ACC112 (cell line): ENCODE measurements around the gene SIRPG.

ENCODE experiments used
- H2AFZ ChIP-seq: fragments of 200-600 bp; sonication (generic); one replicate; pipeline ENCODE4 v1.6.0; 2017; ENCODE audit warnings: antibody characterized with exemption, low read length; ENCODE audit not compliant: unreplicated experiment
- H3K27ac ChIP-seq: fragments of 200-600 bp; sonication (generic); 2 replicates; pipeline ENCODE4 v1.5.1; 2014; ENCODE audit warnings: low read depth, mild to moderate bottlenecking, antibody characterized with exemption, low read length, moderate library complexity
- H3K27me3 ChIP-seq: fragments of 200-600 bp; sonication (generic); 2 replicates; pipeline ENCODE4 v1.6.1; 2014; ENCODE audit warnings: mild to moderate bottlenecking, antibody characterized with exemption, low read length, moderate library complexity, mixed read lengths; ENCODE audit not compliant: insufficient read depth
- H3K36me3 ChIP-seq: fragments of 200-600 bp; sonication (generic); 2 replicates; pipeline ENCODE4 v1.6.1; 2016; ENCODE audit warnings: mild to moderate bottlenecking, antibody characterized with exemption, low read length, moderate library complexity, mixed read lengths; ENCODE audit not compliant: insufficient read depth
- H3K4me1 ChIP-seq: fragments of 200-600 bp; sonication (generic); one replicate; pipeline ENCODE4 v1.6.1; 2016; ENCODE audit warnings: low read length, mixed read lengths; ENCODE audit not compliant: insufficient read depth, unreplicated experiment, control insufficient read depth
- H3K4me3 ChIP-seq: fragments of 200-600 bp; sonication (generic); 2 replicates; pipeline ENCODE4 v1.5.1; 2014; ENCODE audit warnings: mild to moderate bottlenecking, low read depth, low read length
- H3K79me2 ChIP-seq: fragments of 200-600 bp; sonication (generic); one replicate; pipeline ENCODE4 v1.6.0; 2016; ENCODE audit warnings: low read length; ENCODE audit not compliant: control insufficient read depth, unreplicated experiment, insufficient read depth

Gene SIRPG

DNA sequence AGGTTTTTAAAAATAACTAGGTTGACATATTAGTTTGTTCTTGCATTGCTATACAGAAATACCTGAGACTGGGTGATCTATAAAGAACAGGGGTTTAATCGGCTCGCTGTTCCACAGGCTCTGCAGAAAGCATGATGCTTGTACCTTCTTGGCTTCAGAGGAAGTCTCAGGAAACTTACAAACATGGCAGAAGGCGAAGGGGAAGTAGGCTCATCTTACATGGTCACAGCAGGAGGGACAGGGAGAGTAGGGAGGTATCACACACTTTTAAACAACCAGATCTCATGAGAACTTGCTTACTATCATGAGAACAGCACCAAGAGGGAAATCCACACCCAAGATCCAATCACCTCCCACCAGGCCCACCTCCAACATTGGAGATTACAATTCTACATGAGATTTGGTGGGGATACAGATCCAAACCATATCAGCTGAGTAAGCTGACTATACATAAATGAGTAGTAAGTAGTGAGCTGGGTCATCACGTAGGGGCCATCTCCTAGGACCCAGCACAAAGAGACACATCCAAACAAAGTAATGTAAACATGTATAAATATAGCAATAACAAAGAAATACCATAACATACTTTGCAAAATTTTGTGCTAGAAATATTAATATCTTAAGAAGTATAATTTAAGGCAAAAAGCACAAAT lies 31.4 kb upstream of the SIRPG start:
- H3K4me1 ChIP-seq, result no peaks in the 10 kb centered on the region
- H3K4me3 ChIP-seq, result no peak overlapping the region
- H3K79me2 ChIP-seq, result no peaks in the 10 kb centered on the region
- no peak overlapping the region for H3K27ac ChIP-seq
- H3K36me3 ChIP-seq, result no peaks in the 10 kb centered on the region
- no peak overlapping the region for H2AFZ ChIP-seq
- H3K27me3 ChIP-seq, result peaks cover 84% of the 10 kb centered on the region

DNA sequence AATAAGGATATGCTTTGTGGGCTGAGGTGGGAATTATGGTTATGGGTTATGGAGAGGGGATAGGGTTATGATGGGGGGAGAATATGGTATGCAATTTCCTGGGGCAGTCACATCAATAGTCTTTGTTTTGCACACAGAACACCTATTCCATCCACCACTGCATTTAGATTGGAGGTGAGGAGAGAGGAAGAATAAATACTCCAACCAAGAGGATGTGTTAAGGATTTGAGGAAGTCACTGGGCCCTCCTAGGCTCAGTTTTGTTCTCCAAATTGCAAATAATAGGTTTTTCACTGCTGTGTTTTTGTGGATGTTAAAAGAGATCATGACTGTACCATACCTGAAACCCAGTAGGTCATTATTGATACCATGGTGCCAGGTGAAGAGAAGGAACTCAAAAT lies 29.5 kb upstream of the SIRPG start:
- Histone ChIP-seq H3K4me1 (no peaks in the 10 kb centered on the region), H3K27ac (no peak overlapping the region), H2AFZ (no peak overlapping the region), H3K79me2 (no peaks in the 10 kb centered on the region), H3K27me3 (peaks cover 88% of the 10 kb centered on the region), H3K4me3 (no peak overlapping the region), H3K36me3 (no peaks in the 10 kb centered on the region)

DNA sequence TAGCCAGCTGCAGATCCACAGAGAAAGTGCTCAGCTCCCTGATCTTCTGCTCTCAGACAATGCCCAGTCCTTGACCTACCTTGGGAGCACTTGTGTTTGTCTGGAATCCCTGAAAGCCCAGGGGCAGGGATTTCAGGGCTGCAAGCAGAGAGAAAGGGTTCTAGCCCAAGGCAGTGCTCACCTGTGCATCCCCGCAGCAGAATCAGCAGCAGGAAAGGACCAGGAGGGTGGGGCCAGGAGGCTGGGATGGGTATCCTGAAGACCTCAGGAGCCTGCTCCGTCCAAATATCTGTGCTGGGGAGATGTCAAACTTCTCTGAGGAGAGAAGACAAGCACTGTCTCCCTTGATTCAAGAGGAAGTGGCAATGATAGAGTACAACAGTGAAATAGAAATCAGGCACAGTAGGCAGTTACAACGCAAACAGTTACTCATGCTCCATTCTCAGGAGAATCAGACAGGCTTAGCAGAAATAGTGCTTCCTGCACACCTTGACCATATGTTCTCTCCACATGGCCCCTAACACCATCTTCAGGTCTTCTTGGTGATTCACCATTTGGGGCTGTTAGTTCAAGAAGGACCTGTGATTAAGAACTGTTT lies 28.7 kb upstream of the SIRPG start:
- peaks cover 92% of the 10 kb centered on the region for H3K27me3 ChIP-seq
- no peak overlapping the region for H2AFZ ChIP-seq
- no peaks in the 10 kb centered on the region for H3K79me2 ChIP-seq
- H3K36me3 ChIP-seq, result no peaks in the 10 kb centered on the region
- no peaks in the 10 kb centered on the region for H3K4me1 ChIP-seq
- H3K27ac ChIP-seq, result no peak overlapping the region
- H3K4me3 ChIP-seq, result no peak overlapping the region

DNA sequence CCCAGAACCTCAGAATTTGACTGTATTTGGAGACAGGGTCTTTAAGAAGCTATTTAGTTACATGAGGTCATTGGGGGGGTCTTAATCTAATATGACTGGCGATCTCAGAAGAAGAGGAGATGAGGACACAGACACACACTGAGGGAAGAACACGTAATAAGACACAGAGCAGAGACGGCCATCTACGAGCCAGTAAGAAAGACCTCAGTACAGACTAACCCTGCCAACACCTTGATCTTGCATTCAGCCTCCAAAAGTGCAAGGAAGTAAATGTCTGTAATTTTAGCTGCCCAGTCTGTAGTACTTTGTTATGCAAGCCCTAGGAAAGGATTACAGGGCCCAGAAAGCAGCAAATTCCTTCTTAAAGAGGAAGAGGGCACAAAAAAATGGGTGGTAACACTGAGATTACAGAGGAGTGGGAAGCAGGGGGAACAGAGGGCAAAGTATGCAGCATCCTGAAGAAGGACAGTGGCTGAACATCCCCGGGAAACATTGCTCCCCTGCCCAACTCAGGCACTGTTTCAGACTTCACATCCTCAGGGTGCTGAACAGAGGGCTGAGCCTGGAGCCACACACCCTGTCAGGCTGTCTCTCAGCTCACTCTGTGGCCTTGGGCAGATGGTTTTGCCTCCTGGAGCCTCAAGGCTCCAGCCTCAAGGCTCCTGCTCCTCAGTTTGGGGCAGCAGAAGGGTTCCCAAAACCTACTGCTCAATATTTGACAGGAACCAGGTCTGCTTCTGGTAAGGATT lies 27.9 kb upstream of the SIRPG start:
- H3K27me3 ChIP-seq, result peaks cover 90% of the 10 kb centered on the region

DNA sequence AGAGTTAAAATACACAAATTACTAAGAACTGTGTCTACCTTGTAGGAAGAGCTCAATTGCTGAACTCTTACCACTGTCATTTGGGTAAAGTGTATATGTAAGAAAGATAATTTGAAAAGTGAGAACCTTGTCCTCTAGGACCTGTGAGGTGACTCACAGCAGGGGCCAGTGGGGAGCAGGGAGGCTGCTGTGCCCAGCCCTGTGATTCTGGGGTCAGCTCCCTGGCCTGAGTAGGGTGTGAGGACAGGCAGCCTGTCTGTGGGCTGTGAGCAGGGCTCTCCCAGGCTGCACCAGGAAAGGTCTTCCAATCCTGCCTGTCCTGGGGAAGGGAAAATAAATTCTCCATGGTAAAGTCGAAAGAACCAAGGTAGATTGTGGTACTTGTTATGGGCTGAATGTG lies 27.3 kb upstream of the SIRPG start:
- peaks cover 89% of the 10 kb centered on the region for H3K27me3 ChIP-seq
- no peak overlapping the region for H2AFZ ChIP-seq
- no peak overlapping the region for H3K4me3 ChIP-seq
- H3K4me1 ChIP-seq, result no peaks in the 10 kb centered on the region
- H3K27ac ChIP-seq, result no peak overlapping the region
- no peaks in the 10 kb centered on the region for H3K79me2 ChIP-seq
- H3K36me3 ChIP-seq, result no peaks in the 10 kb centered on the region

More for the DNA sequence above, 27.9 kb upstream of the SIRPG start:
- Histone ChIP-seq H3K27ac (no peak overlapping the region), H2AFZ (no peak overlapping the region), H3K4me1 (no peaks in the 10 kb centered on the region), H3K4me3 (no peak overlapping the region), H3K79me2 (no peaks in the 10 kb centered on the region), H3K36me3 (no peaks in the 10 kb centered on the region)

DNA sequence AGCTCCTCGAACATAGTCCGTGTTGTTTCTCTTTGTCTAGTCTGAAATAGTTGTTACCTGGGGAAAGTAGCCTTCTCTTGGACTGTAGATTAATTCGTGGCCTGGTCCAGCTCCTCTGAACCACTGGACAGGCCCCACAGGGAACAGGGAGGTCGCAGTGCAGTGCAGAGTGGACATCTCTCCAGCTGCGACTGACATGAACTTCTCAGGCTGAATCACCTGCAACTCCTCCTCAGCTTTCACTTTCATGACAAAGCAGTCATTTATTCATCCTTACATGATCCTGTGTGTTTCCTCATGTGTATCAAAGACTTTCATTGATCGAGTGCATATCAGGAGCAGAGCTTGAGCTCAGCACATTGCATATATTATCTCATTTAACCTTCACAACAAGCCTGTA lies 19.1 kb upstream of the SIRPG start:
- no peak overlapping the region for H3K27ac ChIP-seq
- H3K27me3 ChIP-seq, result peaks cover 88% of the 10 kb centered on the region
- H3K4me3 ChIP-seq, result no peak overlapping the region
- no peaks in the 10 kb centered on the region for H3K36me3 ChIP-seq
- H2AFZ ChIP-seq, result no peak overlapping the region
- no peaks in the 10 kb centered on the region for H3K4me1 ChIP-seq
- H3K79me2 ChIP-seq, result no peaks in the 10 kb centered on the region

DNA sequence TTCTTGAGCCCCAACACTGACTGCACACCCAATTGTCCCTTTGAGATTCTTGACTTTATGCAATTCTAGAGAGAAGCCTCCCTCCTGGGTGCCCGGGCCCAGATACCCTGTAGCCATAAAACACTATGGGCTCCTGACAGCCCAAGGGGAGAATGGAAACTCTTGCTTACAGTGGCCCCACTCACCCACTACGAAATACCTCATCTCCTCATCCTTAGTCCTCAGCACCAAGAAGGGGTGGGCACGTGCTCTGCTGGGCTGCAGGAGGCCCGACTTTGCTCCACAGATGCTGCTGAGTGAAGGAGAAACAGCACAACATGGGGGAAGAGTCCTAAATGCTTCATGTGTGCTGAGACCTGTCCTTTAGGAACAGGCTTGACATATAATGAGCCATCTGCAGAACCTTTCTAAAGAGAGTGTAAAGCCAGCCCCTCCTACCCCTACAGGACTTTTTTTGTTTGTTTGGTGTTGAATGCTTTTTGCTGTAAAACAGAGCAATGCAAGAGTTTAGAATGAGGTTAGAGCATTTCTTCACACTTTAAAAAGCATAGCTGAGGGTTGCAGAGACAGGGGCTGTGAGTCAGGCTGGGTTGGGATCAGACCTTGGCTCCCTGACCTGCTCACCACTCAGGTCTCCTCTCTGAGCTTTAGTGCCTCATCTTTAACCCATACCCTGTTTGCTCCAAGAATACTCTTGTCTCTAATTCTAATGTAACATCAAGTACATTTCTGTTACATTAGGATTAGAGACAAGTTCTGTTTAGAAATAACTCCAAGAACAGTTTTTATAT lies 17.6 kb upstream of the SIRPG start:
- H3K27ac ChIP-seq, result no peak overlapping the region
- no peak overlapping the region for H3K4me3 ChIP-seq
- peaks cover 90% of the 10 kb centered on the region for H3K27me3 ChIP-seq
- no peaks in the 10 kb centered on the region for H3K4me1 ChIP-seq
- no peak overlapping the region for H2AFZ ChIP-seq
- no peaks in the 10 kb centered on the region for H3K79me2 ChIP-seq
- no peaks in the 10 kb centered on the region for H3K36me3 ChIP-seq

DNA sequence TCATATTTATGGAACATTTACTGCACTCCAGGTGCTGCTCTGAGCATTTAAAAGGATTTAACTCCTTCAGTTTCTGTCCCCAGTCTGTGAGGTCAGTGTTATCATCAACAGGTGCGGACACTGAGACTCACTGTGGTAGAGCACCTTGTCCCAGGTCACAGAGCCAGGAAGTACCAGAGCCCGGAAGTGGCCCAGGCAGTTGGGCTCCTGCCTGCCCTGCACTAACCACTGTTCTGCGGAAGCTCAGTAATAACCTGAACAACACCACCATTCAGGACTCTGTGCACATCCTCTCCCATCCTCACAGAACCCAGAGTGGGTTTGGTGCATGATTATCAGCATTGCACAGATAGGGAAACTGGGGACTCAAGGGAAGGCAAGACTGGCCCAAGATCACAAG lies 16.8 kb upstream of the SIRPG start:
- H3K27me3 ChIP-seq, result peaks cover 81% of the 10 kb centered on the region
- no peak overlapping the region for H3K27ac ChIP-seq
- H3K4me1 ChIP-seq, result no peaks in the 10 kb centered on the region
- H3K36me3 ChIP-seq, result no peaks in the 10 kb centered on the region
- no peak overlapping the region for H2AFZ ChIP-seq
- no peak overlapping the region for H3K4me3 ChIP-seq
- H3K79me2 ChIP-seq, result no peaks in the 10 kb centered on the region

DNA sequence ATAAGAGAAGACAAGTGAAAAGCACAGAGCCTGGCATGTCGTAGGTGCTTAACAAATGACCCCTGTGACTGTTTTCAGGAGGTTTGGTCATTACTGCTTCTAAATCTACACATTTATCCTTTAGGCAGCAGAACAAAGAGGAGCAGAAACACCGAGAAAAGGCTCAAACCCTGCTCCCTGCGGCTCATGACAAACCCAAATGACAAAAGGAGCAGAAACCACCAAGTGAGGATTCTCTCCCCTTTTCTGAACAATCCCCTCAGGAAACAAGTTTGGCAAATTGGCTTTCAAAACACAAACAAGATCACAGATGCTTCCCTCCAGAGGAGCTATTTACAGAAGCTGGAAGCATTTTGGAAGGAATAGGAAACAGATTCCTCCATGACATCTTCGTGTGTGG lies 15.8 kb upstream of the SIRPG start:
- Histone ChIP-seq H3K27ac (no peak overlapping the region), H3K4me3 (no peak overlapping the region), H3K27me3 (peaks cover 81% of the 10 kb centered on the region), H2AFZ (no peak overlapping the region), H3K36me3 (no peaks in the 10 kb centered on the region), H3K79me2 (no peaks in the 10 kb centered on the region), H3K4me1 (no peaks in the 10 kb centered on the region)

DNA sequence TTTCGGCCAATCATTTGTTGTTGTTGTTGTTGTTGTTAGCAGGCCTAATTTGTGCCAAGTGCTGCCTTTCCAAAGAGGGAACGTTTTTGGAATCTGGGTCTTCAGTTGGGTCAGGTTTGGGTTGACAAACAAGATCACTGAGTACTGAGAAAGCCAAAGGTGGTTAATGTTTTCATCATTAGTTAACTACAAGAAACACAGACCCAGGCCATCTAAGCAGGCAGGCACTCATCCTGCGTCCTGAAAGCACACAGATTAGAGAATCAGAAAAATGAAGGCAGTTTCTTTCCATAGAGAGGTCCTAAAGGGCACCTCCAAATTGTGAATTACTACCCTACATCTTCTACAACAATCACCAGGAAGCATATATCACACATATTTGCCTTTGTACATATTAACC lies 15.1 kb upstream of the SIRPG start:
- no peak overlapping the region for H3K27ac ChIP-seq
- no peaks in the 10 kb centered on the region for H3K4me1 ChIP-seq
- no peaks in the 10 kb centered on the region for H3K79me2 ChIP-seq
- peaks cover 76% of the 10 kb centered on the region for H3K27me3 ChIP-seq
- H3K36me3 ChIP-seq, result no peaks in the 10 kb centered on the region
- no peak overlapping the region for H2AFZ ChIP-seq
- H3K4me3 ChIP-seq, result no peak overlapping the region
